Nephron (organoid): Measurements from ENCODE around the gene CDK15.

Source experiments
- H3K27ac Mint-ChIP-seq, 3 experiments: 2 replicates each; pipeline ENCODE4 v1.8.0; 2020; ENCODE audit warnings: mixed read lengths in 3 of 3, mild to moderate bottlenecking in 2 of 3, moderate library complexity in 1 of 3
- H3K27me3 Mint-ChIP-seq: 2 replicates; pipeline ENCODE4 v1.8.0; 2021; ENCODE audit warnings: low read depth, mild to moderate bottlenecking, moderate library complexity, mixed read lengths
- H3K36me3 Mint-ChIP-seq: 2 replicates; pipeline ENCODE4 v1.8.0; 2020; ENCODE audit warnings: low read depth, mixed read lengths
- H3K4me1 Mint-ChIP-seq: 2 replicates; pipeline ENCODE4 v1.8.0; 2020; ENCODE audit warnings: mixed read lengths
- H3K4me3 Mint-ChIP-seq, 3 experiments: 2 replicates each; pipeline ENCODE4 v1.8.0; 2020; ENCODE audit warnings: mild to moderate bottlenecking in 3 of 3, mixed read lengths in 3 of 3, moderate library complexity in 2 of 3
- H3K9me3 Mint-ChIP-seq: 2 replicates; pipeline ENCODE4 v1.8.0; 2020; ENCODE audit warnings: mixed read lengths
- TF ChIP-seq, protein P1 (sequence below), 3 experiments: fragments of 200-600 bp; sonication (generic); IDR thresholded peaks; one replicate each; pipeline ENCODE4 v1.5.0; 2021; ENCODE audit warnings: antibody characterized with exemption in 3 of 3; ENCODE audit not compliant: unreplicated experiment in 3 of 3

Gene CDK15

DNA sequence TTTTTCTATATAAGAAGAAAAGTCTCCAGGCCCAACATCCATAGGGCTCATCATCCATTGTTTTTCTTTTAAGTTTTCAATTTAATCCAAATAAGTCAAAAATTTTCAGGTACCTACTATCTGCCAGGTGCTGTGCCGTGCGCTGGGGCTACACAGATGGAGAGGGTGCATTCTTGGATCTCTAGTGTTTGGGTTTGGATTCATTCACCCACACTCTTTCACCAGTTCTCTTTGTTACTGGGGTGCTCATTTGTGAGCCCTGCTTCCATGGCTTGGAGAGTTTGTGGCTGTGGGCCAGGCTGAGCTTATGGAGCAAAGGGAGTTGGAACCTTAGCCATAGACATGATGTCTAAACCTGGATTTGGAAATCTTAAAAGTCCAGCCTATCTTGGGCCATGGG is 51.0 kb downstream of the CDK15 start:
- no peaks in the 10 kb centered on the region for H3K9me3 Mint-ChIP-seq
- H3K27me3 Mint-ChIP-seq: no peaks in the 10 kb centered on the region
- H3K27ac Mint-ChIP-seq: peak overlapping the region; percentile 88 to 97 (median 92)
- H3K4me3 Mint-ChIP-seq: no peak overlapping the region
- TF ChIP-seq, protein P1, sequence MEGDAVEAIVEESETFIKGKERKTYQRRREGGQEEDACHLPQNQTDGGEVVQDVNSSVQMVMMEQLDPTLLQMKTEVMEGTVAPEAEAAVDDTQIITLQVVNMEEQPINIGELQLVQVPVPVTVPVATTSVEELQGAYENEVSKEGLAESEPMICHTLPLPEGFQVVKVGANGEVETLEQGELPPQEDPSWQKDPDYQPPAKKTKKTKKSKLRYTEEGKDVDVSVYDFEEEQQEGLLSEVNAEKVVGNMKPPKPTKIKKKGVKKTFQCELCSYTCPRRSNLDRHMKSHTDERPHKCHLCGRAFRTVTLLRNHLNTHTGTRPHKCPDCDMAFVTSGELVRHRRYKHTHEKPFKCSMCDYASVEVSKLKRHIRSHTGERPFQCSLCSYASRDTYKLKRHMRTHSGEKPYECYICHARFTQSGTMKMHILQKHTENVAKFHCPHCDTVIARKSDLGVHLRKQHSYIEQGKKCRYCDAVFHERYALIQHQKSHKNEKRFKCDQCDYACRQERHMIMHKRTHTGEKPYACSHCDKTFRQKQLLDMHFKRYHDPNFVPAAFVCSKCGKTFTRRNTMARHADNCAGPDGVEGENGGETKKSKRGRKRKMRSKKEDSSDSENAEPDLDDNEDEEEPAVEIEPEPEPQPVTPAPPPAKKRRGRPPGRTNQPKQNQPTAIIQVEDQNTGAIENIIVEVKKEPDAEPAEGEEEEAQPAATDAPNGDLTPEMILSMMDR (IDR thresholded peaks at IDR 0.05; ENCODE audit: unreplicated experiment in 3 of 3): no peak
- peaks cover 69% of the 10 kb centered on the region for H3K4me1 Mint-ChIP-seq
- H3K36me3 Mint-ChIP-seq: no peaks in the 10 kb centered on the region

DNA sequence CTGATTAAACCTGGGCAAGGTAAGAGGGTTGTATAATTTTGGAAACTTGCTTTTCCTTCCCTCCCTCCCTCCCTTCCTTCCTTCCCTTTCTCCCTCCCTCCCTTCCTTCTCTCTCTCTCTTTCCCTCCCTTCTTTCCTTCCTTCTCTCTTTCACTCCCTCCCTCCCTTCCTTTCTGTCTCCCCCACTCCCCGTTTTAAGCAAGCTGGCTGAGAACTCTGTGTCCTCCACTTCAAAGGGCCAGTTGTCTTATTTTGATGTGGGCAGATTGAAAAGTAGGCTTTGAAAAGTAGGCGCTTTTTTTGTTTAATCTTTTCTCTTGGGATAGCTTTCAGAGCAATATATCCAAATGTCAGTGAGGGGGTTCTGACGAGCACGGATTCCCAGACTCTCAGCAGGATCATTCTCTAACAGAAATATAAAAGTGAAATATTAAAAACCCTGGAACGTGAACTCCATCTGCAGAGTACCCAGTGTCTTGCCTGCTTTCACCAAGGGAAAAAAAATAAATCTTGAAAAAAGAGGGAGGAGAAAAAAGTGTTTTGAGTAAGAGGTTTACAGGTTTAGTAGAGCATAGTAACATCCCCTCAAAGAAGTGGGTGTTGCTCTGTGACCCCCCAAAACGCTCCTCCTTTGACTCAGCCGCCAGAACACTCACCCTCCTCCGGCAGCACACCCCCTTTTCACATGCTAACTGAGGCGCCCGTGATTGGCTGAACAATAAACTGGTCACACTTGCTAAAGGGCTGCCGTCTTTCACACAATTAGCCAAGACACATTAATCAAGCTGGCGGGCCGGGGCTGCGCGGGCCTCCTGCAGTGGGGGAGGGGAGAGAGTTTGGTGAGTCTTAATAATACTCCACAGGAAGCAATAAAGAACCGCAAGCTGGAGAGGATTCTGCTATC is 52.2 kb downstream of the CDK15 start:
- H3K4me3 Mint-ChIP-seq: peak overlapping the region; percentile 50 to 73 (median 62)
- H3K9me3 Mint-ChIP-seq: no peaks in the 10 kb centered on the region
- peak overlapping the region; percentile 88 to 97 (median 92) for H3K27ac Mint-ChIP-seq
- no peaks in the 10 kb centered on the region for H3K27me3 Mint-ChIP-seq
- TF ChIP-seq, protein P1 (IDR thresholded peaks at IDR 0.05; ENCODE audit: unreplicated experiment in 3 of 3): no peak
- H3K4me1 Mint-ChIP-seq: peaks cover 56% of the 10 kb centered on the region
- no peaks in the 10 kb centered on the region for H3K36me3 Mint-ChIP-seq

DNA sequence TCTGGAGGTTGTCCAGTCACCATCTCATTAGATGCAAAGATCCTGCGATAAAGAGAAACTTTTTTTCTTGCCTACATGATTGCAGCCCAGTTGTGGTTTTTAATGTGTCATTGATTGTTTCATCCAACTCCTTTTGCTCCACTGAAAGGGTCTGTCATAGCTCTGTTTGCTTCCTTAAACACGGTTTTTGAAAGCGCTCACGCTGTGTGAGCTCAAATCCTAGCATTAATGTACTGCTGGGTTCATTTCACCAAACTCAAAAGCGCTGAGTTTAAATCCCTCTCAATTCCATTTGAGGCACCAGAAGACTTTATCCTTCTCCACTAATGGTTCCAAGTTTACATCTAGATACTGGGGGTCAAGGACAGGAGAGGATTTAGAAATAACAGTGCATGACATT is 53.6 kb downstream of the CDK15 start:
- TF ChIP-seq, protein P1 (IDR thresholded peaks at IDR 0.05; ENCODE audit: unreplicated experiment in 3 of 3): no peak
- H3K36me3 Mint-ChIP-seq: no peaks in the 10 kb centered on the region
- peak overlapping the region; percentile 59 to 97 (median 86) for H3K27ac Mint-ChIP-seq
- peaks cover 42% of the 10 kb centered on the region for H3K4me1 Mint-ChIP-seq
- no peaks in the 10 kb centered on the region for H3K27me3 Mint-ChIP-seq
- no peak overlapping the region for H3K4me3 Mint-ChIP-seq
- no peaks in the 10 kb centered on the region for H3K9me3 Mint-ChIP-seq

DNA sequence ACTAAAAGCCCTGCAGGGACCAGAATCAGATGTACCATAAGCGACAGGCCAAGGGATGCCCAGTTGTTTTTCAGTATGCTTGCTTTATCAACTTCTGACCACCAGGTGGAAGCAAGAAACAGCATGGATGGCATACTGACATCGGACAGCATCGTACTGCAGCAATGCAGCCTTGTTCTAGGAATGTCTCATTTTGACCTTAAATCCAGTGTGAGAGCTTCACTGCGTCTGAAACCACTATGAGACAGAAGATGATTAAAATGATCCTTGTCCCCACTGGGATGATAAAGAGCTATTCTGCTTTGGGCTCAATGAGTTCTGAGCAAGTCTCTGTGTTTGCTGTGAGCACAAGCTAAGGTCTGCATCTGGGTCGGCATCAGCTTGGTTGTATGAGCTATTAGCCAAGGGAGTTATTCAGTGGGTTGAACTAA is 54.3 kb downstream of the CDK15 start:
- no peaks in the 10 kb centered on the region for H3K27me3 Mint-ChIP-seq
- TF ChIP-seq, protein P1 (IDR thresholded peaks at IDR 0.05; ENCODE audit: unreplicated experiment in 3 of 3): peak; percentile 81 to 90 (median 85)
- H3K36me3 Mint-ChIP-seq: no peaks in the 10 kb centered on the region
- H3K4me3 Mint-ChIP-seq: no peak overlapping the region
- peaks cover 36% of the 10 kb centered on the region for H3K4me1 Mint-ChIP-seq
- H3K27ac Mint-ChIP-seq: peak overlapping the region; percentile 59 to 97 (median 86)
- no peaks in the 10 kb centered on the region for H3K9me3 Mint-ChIP-seq

DNA sequence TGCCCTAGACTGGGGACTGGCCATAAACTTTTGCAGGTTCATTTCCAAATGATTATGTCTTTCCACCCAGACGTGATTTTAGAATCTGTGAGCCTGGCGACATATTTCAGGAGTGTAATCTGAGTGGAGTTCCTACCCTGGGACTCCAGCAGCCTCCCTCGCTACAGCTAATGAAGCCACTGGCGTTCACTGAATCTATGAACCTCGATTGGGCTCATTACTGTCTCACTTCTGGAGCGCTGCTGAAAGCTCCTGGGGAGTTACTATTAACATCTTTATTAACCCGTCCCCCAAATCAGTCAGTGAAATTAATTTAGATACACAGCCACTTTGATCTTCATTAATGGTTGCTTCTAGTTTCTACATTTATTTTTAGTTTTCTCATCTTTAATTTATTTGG is 56.5 kb downstream of the CDK15 start:
- Mint-ChIP-seq H3K27ac (no peak overlapping the region), H3K9me3 (no peaks in the 10 kb centered on the region), H3K36me3 (no peaks in the 10 kb centered on the region), H3K4me3 (no peak overlapping the region), H3K27me3 (no peaks in the 10 kb centered on the region), H3K4me1 (peaks cover 40% of the 10 kb centered on the region)
- TF ChIP-seq, protein P1 (IDR thresholded peaks at IDR 0.05; ENCODE audit: unreplicated experiment in 3 of 3): no peak
